Measurements from ENCODE around the gene SKIC2.

- no peak for TF ChIP-seq EZH2 (IDR thresholded peaks at IDR 0.05; ENCODE audit: borderline replicate concordance, low read depth, low read length, poor library complexity, severe bottlenecking)
- TF ChIP-seq, protein P1, sequence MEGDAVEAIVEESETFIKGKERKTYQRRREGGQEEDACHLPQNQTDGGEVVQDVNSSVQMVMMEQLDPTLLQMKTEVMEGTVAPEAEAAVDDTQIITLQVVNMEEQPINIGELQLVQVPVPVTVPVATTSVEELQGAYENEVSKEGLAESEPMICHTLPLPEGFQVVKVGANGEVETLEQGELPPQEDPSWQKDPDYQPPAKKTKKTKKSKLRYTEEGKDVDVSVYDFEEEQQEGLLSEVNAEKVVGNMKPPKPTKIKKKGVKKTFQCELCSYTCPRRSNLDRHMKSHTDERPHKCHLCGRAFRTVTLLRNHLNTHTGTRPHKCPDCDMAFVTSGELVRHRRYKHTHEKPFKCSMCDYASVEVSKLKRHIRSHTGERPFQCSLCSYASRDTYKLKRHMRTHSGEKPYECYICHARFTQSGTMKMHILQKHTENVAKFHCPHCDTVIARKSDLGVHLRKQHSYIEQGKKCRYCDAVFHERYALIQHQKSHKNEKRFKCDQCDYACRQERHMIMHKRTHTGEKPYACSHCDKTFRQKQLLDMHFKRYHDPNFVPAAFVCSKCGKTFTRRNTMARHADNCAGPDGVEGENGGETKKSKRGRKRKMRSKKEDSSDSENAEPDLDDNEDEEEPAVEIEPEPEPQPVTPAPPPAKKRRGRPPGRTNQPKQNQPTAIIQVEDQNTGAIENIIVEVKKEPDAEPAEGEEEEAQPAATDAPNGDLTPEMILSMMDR (conservative IDR thresholded peaks at IDR 0.05; ENCODE audit: low read depth, low read length): no peak
Observed at GRCh38 chr6:31920811-31921210, 38.2 kb upstream of the SKIC2 start.

Data from A673 (cell line).